Measurements from ENCODE around the gene PRKN.
A peak's percentile ranks its signal among the peaks of the same experiment; 100 is the strongest.

Gene PRKN

DNA sequence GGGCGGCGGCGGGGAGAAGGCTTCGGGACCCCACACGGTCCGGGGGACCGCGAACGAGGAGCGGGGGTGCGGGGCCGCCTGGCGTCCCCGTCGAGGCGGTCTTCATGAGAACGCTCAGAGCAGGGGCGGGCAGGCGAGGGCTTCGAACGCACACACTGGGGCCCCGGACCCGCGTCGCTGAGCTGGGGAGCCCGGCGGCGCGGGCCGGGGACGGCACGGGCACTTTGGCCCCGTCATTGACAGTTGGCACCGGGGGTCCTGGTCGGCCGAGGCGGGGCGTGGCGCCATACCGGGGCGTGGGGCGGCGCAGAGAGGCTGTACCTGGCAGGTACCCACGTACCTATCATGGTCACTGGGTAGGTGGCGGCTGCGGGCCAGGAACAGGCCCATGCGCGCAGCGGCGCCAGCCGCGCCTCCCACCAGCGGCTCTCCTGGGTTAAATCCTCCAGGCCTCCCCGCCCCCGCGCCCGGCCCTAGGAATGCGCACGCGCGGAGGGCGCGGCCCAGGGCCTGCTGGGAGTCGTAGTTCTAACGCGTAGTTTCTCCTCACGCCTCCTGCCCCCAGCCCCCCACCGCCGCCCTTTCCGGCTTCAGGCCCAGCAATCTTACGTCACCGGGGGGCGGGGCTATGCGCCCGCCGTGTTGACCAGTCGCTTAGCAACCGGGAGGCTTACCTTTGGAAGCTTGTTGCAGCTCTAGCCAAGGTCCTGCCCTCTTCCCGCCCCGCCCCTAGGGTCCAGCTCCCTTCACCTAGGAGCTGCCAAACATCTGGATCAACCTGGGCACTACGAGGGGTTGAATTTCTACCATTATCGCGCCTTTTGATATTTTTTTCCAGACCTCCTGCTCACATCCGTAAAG, at the start of gene PRKN, which contains the start of gene PACRG:
PRKN (minus strand) TSS at position 445 of the 861 bp plus-strand sequence.
PACRG (plus strand) TSS at position 653 of the 861 bp plus-strand sequence.
- DNase-seq (ENCODE audit: low read depth, low spot score), result peak; percentile 100

DNA sequence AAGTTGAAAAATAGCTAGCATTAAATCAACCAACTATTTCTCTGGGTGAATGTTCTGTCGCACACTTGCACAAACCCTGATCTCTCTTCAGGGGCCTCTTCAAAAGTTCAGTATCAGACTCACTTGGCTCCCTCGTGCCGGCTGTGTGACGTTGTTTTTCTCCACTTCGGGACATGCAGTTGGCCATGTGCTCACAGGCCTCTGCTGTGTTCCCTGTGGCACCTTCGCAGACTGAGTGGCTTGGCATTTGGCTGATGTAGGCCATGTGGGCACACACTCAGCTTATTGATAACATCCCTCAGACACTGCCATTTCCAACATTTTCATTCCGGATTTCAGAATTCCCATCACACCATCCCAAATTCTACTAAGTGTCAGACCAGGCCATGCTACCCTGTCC, 49.5 kb upstream of the PRKN start:
- DNase-seq (ENCODE audit: low read depth, low spot score), result no peak

GRCh38 chr6:162773996-162774395, 46.4 kb upstream of the PRKN start:
- DNase-seq (ENCODE audit: low read depth, low spot score), result no peak

GRCh38 chr6:162772466-162772865, 44.9 kb upstream of the PRKN start:
- peak; percentile 24 for DNase-seq (ENCODE audit: low read depth, low spot score)

- DNase-seq (ENCODE audit: low read depth, low spot score), result no peak
Measured at GRCh38 chr6:162770955-162771354, 43.4 kb upstream of the PRKN start.

- no peak for DNase-seq (ENCODE audit: low read depth, low spot score)
Measured at GRCh38 chr6:162770136-162770535, 42.6 kb upstream of the PRKN start.

GRCh38 chr6:162753775-162754174, 26.2 kb upstream of the PRKN start:
- DNase-seq (ENCODE audit: low read depth, low spot score), result no peak

DNA sequence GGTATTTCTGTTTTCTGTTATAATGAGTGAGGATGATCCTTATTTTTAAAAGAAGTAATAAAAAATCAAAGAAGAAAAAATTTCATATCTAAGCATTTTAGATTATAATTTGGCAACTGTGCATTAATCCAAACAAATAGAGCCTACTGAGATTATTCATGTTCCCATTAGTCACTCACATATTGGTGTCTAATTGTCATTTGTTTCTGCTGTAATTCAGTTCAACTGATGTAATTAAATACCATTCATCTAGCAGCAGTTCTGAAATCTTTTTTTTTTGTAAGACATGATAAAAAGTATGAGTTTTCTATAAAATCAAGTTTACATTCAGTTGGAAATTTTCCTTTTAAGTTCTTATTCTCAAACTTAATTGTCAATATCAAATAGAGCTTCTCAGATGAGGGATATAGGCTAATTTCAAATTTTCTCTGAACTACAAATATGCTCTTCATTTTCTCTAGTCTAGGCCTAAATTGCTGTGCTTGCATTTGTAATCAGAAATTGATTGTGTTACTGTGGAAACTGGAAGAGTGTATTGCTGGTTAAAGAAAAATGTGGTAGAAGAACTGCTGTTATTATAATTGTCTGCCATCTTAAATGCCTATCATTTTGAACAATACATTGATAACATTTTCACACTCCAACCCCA, 23.8 kb upstream of the PRKN start:
- no peak for DNase-seq (ENCODE audit: low read depth, low spot score)

- DNase-seq (ENCODE audit: low read depth, low spot score), result no peak
Measured at GRCh38 chr6:162750776-162751175, 23.2 kb upstream of the PRKN start.

- DNase-seq (ENCODE audit: low read depth, low spot score), result no peak
Measured at GRCh38 chr6:162736961-162737360, 9.4 kb upstream of the PRKN start.

DNA sequence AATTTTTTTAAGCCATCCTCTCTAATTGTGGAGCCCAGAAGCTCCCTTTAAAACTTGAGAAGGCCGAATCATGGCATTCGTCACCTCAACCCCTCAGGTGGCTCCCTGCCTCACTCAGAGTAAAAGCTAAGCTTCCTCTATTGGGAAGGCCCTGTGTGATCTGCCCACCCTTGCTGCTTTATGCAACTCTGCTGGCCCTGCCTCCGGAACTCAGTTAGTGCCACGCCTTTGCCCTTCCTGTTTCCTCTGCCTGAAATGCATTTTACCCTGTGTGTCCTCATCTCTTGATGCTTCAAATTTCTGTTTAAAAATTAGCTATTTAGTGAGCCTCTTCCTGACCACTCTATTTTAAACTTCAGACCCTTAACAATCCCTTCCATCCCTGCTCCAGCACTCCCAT, 5.9 kb upstream of the PRKN start:
- DNase-seq (ENCODE audit: low read depth, low spot score), result no peak

- no peak for DNase-seq (ENCODE audit: low read depth, low spot score)
Measured at GRCh38 chr6:162730502-162730901, 2.9 kb upstream of the PRKN start.

DNA sequence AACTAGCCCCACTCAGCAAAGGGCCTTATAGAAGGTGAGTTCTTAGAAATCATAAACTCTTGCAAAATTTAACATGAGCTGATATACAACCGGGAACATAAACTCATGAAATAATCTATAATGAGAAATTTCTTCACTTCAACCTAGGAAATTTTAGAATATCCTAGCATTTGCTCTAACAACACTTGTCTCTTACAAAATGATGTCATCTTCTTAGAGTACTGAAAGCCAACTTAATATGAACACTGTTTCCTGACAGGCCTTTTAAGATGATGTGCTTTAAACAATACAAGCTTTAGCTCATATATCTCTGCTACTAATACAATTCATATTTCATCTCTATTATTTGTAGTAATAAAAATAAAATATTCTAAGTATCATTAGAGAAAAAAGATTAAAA, 1.1 kb upstream of the PRKN start:
- DNase-seq (ENCODE audit: low read depth, low spot score), result no peak

- no peak for DNase-seq (ENCODE audit: low read depth, low spot score)
Measured at GRCh38 chr6:162728197-162728596, 631 bp upstream of the PRKN start.

DNA sequence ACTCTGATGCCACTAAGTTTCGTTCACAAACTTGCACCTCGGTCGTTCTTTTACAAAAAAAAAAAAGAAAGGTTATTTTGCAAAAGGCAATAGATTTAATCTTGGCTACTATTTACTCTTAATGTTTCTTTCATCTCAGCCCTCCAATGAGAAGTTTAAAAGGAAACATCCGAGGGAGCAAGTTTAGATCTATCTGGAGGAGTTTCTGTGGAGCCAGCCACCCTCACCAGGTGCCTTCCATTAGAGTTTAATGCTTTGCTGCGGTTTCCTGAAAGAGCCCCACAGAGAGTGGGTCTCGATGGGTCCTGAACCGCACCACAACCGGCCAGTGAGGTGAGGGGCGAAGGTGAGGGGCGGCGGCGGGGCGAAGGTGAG, 632 bp downstream of the PRKN start:
- no peak for DNase-seq (ENCODE audit: low read depth, low spot score)

- DNase-seq (ENCODE audit: low read depth, low spot score), result no peak
Measured at GRCh38 chr6:162722633-162723032, 4.9 kb downstream of the PRKN start.

GRCh38 chr6:162722226-162722625, 5.3 kb downstream of the PRKN start:
- no peak for DNase-seq (ENCODE audit: low read depth, low spot score)

DNA sequence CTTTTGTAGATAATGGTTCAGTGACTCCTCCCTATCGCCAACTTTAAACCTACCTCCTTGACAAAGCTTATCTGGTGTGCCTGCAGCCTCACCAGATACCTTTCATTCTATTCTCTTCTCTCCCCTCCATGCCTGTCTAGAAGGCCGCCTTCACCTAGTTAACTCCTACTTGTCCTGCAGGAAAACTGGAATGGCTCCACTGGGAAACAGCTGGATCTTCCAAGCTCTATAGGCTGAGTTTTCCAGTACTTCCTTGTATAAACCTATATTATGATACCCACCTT, 6.2 kb downstream of the PRKN start:
- no peak for DNase-seq (ENCODE audit: low read depth, low spot score)

- DNase-seq (ENCODE audit: low read depth, low spot score), result peak; percentile 14
Measured at GRCh38 chr6:162719528-162719927, 8.0 kb downstream of the PRKN start.

DNA sequence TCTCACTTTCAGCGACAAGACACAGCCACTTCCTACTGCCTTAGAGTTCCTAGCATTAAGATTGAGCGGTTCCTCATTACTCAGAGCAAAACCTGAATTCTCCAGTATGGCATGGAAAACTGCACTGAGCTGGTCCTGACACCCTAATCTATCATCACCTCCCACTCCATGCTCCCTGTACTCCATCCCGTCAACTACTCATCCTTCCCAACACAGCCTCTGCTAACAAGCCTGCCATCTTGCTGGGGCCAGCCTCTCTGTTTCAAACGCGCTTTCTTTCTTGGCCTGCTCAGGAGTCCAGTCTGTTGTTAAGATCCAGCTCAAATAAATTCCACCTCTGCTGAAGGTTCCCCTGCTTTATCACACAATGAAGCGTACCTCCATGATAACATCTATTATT, 12.0 kb downstream of the PRKN start:
- no peak for DNase-seq (ENCODE audit: low read depth, low spot score)

GRCh38 chr6:162713974-162714780, 13.4 kb downstream of the PRKN start:
- DNase-seq (ENCODE audit: low read depth, low spot score), result no peak

- no peak for DNase-seq (ENCODE audit: low read depth, low spot score)
Measured at GRCh38 chr6:162712694-162713093, 14.9 kb downstream of the PRKN start.

GRCh38 chr6:162711376-162711775, 16.2 kb downstream of the PRKN start:
- DNase-seq (ENCODE audit: low read depth, low spot score), result no peak

Measured in ELF-1 (cell line).